Keratinocyte (primary cell): ENCODE data around the gene PDE10A. TPM values are rescaled to one million over a fixed set of nuclear protein-coding genes. Genes with fewer than 3 reads are reported as not detected.

Experiments used
- DNase-seq: peaks from one replicate; pipeline ENCODE4 v3.0.0-alpha.2; 2011; ENCODE audit warnings: low read depth, missing footprints, low spot score
- FAIRE-seq: peaks from 2 replicates; lab custom pipeline; 2011; peaks lifted over from hg19 to GRCh38; lab: Jason Lieb, UNC
- H2AFZ ChIP-seq: 2 replicates; pipeline ENCODE4 v1.6.0; 2012; ENCODE audit warnings: low read length, control low read depth, inconsistent platforms; ENCODE audit not compliant: control insufficient read depth
- H3K27ac ChIP-seq: 2 replicates; pipeline ENCODE4 v1.5.1; 2011; ENCODE audit warnings: low read length; ENCODE audit not compliant: control insufficient read depth, insufficient read depth
- H3K27me3 ChIP-seq: 3 replicates; pipeline ENCODE4 v1.6.0; 2011; ENCODE audit warnings: low read length; ENCODE audit not compliant: control insufficient read depth, insufficient read depth; ENCODE audit errors: extremely low read depth
- H3K36me3 ChIP-seq, 2 experiments: 2 replicates in 1 of 2; 3 replicates in 1 of 2; pipeline ENCODE4 v1.5.1; 2011; ENCODE audit warnings: low read length in 2 of 2, mild to moderate bottlenecking in 1 of 2; ENCODE audit not compliant: control insufficient read depth in 2 of 2, insufficient read depth in 2 of 2; ENCODE audit errors: extremely low read depth in 1 of 2
- H3K4me1 ChIP-seq: 3 replicates; pipeline ENCODE4 v1.5.1; 2011; ENCODE audit warnings: low read length; ENCODE audit not compliant: control insufficient read depth, insufficient read depth; ENCODE audit errors: extremely low read depth
- H3K4me2 ChIP-seq: 3 replicates; pipeline ENCODE4 v1.6.0; 2011; ENCODE audit warnings: low read depth, low read length; ENCODE audit not compliant: control insufficient read depth, insufficient read depth; ENCODE audit errors: extremely low read depth
- H3K4me3 ChIP-seq, 3 experiments: fragments of 200-600 bp in 1 of 3; sonication (generic) in 1 of 3; 2 replicates in 2 of 3; 3 replicates in 1 of 3; pipeline ENCODE4 v1.5.1; 2011 to 2016; ENCODE audit warnings: low read length in 3 of 3, mild to moderate bottlenecking in 3 of 3, control low read depth in 2 of 3, inconsistent platforms in 1 of 3, low read depth in 1 of 3, mixed read lengths in 1 of 3, mixed run types in 1 of 3, moderate library complexity in 1 of 3; ENCODE audit not compliant: control insufficient read depth in 2 of 3, insufficient read depth in 2 of 3; ENCODE audit errors: extremely low read depth in 1 of 3
- H3K79me2 ChIP-seq: 2 replicates; pipeline ENCODE4 v1.6.0; 2012; ENCODE audit warnings: low read length; ENCODE audit not compliant: control insufficient read depth, insufficient read depth
- H3K9ac ChIP-seq: 3 replicates; pipeline ENCODE4 v1.6.0; 2011; ENCODE audit warnings: low read length; ENCODE audit not compliant: control insufficient read depth, insufficient read depth; ENCODE audit errors: extremely low read depth
- H3K9me1 ChIP-seq: 3 replicates; pipeline ENCODE4 v1.6.0; 2011; ENCODE audit warnings: low read length; ENCODE audit not compliant: control insufficient read depth, insufficient read depth; ENCODE audit errors: extremely low read depth
- H3K9me3 ChIP-seq: 2 replicates; pipeline ENCODE4 v1.5.1; 2012; ENCODE audit warnings: low read depth, low read length; ENCODE audit not compliant: control insufficient read depth
- H4K20me1 ChIP-seq: 3 replicates; pipeline ENCODE4 v1.6.0; 2011; ENCODE audit warnings: low read length; ENCODE audit not compliant: control insufficient read depth, insufficient read depth; ENCODE audit errors: extremely low read depth
- CTCF ChIP-seq, 3 experiments: IDR thresholded peaks in 1 of 3; conservative IDR thresholded peaks in 1 of 3; optimal IDR thresholded peaks in 1 of 3; 2 replicates in 2 of 3; 3 replicates in 1 of 3; pipeline versions ENCODE3 to v1.5.1; 2011; ENCODE audit warnings: low read length in 3 of 3, mild to moderate bottlenecking in 3 of 3, moderate library complexity in 2 of 3, control low read depth in 1 of 3, inconsistent platforms in 1 of 3; ENCODE audit not compliant: insufficient read depth in 2 of 3; ENCODE audit errors: extremely low read depth in 1 of 3
- EZH2 ChIP-seq: IDR thresholded peaks from one replicate; pipeline ENCODE4 v1.6.1; 2012; ENCODE audit warnings: inconsistent platforms, mild to moderate bottlenecking, low read length, moderate library complexity
- dilution Hi-C: fragments of 300-500 bp; cut with MboI; formaldehyde crosslinking; loops from one replicate; pipeline ENCODE4 v1.7.0; 2020; ENCODE audit warnings: low sequenced_read_pairs; ENCODE audit not compliant: extremely low pct_ligation_motif_present
- polyA plus RNA-seq, 5 experiments: library from polyadenylated mRNA; depleted of rRNA in 3 of 5; stranded (reverse) in 3 of 5; stranded (forward) in 1 of 5; unstranded in 1 of 5; fragments of >200 nt; gene quantifications; 1 replicate in 1 of 5; 2 replicates in 3 of 5; 3 replicates in 1 of 5; pipeline versions ENCODE4 v1.2.1 to v1.2.3, GENCODE V29; 2011 to 2012; ENCODE audit warnings: missing spikeins in 2 of 5, low read depth in 1 of 5, low replicate concordance in 1 of 5

The PDE10A gene
- polyA plus RNA-seq, 1 donor (not counting 4 experiments of a cell fraction or from before 2014, with no cell fraction given): not detected

GRCh38 chr6:165566088-165566828, 96.8 kb downstream of the PDE10A start:
- no peak overlapping the region for H3K4me3 ChIP-seq
- H3K4me1 ChIP-seq: no peaks in the 10 kb centered on the region
- DNase-seq (no peak), FAIRE-seq (no peak)
- no peak overlapping the region for H3K27ac ChIP-seq
- TF ChIP-seq CTCF (optimal IDR thresholded peaks at IDR 0.05 in 1 of 3, IDR thresholded peaks at IDR 0.05 in 1 of 3, conservative IDR thresholded peaks at IDR 0.05 in 1 of 3; ENCODE audit: extremely low read depth in 1 of 3, insufficient read depth in 2 of 3, low read length in 3 of 3) (no peak), EZH2 (no peak)
- no peaks in the 10 kb centered on the region for H4K20me1 ChIP-seq
- no peaks in the 10 kb centered on the region for H3K9me3 ChIP-seq
- H3K27me3 ChIP-seq: no peaks in the 10 kb centered on the region
- H3K9me1 ChIP-seq: no peaks in the 10 kb centered on the region
- dilution Hi-C loops: no loop called here
- no peaks in the 10 kb centered on the region for H3K79me2 ChIP-seq
- no peak overlapping the region for H2AFZ ChIP-seq
- H3K36me3 ChIP-seq: no peaks in the 10 kb centered on the region
- H3K9ac ChIP-seq: no peak overlapping the region
- no peak overlapping the region for H3K4me2 ChIP-seq

DNA sequence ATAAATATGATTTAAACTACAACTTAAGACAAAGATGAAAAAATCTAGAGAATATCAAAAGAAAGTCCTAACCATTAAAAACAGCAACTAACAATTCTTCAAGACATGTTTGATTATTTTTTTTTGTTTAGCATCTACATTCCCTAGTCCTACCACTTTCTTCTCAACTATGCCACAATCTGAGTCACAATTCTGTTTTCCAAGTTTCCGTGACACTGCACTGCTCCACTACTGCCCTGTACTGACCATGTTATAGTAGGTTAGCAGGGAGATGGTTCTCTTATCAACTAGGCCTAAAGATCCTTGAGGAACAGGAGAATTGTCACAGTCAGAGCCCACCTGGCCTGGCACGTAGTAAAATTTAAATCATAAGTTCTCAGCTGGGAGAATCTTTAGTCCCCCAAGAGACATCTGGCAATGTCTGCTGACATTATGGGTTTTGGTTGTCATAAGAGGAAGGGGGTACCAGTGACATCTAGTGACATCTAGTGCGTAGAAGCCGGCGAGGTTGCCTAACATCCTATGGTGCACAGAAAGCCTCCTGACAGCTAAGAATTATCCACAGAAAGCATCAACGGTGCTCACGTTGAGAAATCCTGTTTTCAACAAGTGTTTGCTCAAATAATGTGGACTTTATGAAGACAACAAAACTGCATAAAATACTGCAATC, 100.5 kb downstream of the PDE10A start:
- Histone ChIP-seq H3K4me1 (no peaks in the 10 kb centered on the region), H3K36me3 (no peaks in the 10 kb centered on the region), H3K9me3 (no peaks in the 10 kb centered on the region), H3K4me2 (no peak overlapping the region), H3K4me3 (no peak overlapping the region), H3K27me3 (no peaks in the 10 kb centered on the region), H3K79me2 (no peaks in the 10 kb centered on the region), H3K27ac (no peak overlapping the region), H3K9me1 (no peaks in the 10 kb centered on the region), H3K9ac (no peak overlapping the region), H4K20me1 (no peaks in the 10 kb centered on the region), H2AFZ (no peak overlapping the region)
- dilution Hi-C loops: no loop called here
- no peak for TF ChIP-seq CTCF (optimal IDR thresholded peaks at IDR 0.05 in 1 of 3, IDR thresholded peaks at IDR 0.05 in 1 of 3, conservative IDR thresholded peaks at IDR 0.05 in 1 of 3; ENCODE audit: extremely low read depth in 1 of 3, insufficient read depth in 2 of 3, low read length in 3 of 3)
- no peak for TF ChIP-seq EZH2
- DNase-seq (no peak), FAIRE-seq (no peak)
